GM18498 (cell line): ENCODE measurements around the gene FNDC4.
A peak's percentile ranks its signal among the peaks of the same experiment; 100 is the strongest.

Source experiments
- ATAC-seq: cut with Tn5 transposase; IDR thresholded peaks from one replicate; pipeline ENCODE4 v1.9.1; 2021; ENCODE audit warnings: mild to moderate bottlenecking, moderate library complexity; ENCODE audit not compliant: unreplicated experiment

The FNDC4 gene

GRCh38 chr2:27494284-27494943 is 586 bp downstream of the FNDC4 start:
- no peak for ATAC-seq

DNA sequence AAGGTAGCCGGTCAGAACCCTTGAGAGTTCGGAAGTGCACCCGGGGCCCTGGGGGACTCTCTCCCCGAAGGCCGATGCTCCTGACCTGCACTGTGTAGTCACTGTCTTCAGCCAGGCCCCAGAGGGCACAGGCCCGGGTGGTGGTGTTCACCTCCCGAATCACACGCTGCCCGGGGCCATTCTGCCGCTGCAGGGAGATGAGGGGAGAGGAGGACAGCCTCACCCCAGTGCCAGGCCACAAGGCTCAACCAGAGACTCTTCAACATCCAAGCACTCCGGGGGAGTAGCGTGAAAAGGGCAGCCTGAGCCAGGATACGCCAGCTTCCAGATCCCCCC is 1.1 kb downstream of the FNDC4 start:
- no peak for ATAC-seq

GRCh38 chr2:27492557-27492956 is 2.4 kb downstream of the FNDC4 start:
- ATAC-seq = no peak

DNA sequence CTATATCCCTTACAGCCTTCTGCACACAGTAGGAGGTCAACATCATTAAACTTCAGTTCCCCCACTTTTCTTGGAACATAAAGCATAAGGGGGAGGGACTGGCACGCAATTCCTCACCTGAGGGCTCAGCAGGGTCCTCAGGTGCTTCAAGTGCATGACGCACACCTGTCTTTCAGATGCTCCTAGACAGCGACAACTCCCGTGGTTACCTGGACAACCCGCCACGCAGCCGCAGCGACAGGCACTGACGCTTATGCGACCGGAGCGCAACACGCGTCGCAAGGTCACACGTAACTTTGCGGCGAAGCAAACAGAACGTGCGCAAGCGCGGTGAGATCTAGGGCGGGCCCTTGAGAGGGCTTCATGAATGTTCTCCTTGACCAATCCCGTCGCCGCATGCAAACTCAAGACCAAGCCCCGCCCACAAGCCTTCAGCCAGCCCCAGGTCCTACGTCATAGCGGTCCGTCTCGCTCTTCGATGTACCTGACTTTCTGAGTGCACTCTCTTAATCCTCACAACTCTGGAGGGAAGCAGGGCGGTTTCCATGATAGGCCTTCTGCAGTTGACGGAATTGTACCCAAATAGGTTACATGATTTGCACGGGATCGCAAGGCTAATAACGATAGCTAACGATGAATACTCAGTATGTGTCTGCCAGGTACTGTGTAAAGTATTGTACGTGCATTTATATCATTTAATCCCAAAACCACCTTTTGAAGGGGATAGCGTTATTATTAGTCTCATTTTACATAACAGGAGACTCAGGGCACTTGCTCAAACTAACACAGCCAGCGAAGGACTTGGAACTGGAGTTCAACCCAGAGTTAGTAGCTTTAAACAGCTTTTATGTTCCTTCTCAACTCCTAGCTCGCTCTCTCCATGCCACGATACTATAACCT is 5.3 kb downstream of the FNDC4 start, which contains the start of gene IFT172:
Gene IFT172, minus strand, starts transcription at position 246 of the 900 bp plus-strand sequence. Its CDS starts 90 bp downstream, at position 156.
- peak; percentile 96 for ATAC-seq

GRCh38 chr2:27489118-27489497 is 5.9 kb downstream of the FNDC4 start:
- peak; percentile 4 for ATAC-seq

DNA sequence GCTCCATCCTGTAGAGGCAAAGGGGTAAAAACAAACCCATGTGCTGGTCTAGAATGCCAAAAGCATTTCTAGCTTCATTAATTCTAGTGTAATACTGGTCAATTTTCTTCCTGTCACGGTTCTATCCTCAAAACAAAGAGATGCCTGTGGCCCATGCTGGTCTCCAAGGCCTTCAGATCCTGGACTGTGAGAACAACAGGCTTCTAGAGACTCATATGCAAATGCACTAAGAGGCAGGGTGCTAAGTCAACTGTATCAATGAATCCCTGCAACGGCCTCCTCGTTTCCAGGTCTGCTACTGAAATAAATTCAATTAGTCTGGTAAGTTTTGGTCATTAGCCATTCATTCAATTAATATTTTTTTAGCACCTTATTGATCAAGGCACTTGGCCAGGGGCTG is 9.5 kb downstream of the FNDC4 start:
- ATAC-seq = no peak

DNA sequence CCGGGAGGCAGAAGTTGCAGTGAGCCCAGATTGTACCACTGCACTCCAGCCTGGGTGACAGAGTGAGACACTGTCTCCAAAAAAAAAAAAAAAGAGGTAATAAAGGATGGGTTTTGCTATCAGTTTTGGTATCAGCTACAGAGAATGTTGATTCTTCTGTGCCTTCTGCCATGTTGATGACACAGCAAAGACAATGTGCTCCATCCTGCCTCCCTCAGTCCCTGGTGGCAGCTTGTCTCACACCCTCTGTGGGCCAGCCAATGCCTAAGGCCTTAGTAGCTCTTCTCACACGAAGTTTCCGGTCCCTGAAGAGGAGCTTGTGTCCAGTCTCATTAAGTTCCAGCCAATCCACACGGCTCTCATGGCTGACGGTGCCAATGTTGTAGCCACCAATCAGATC is 23.0 kb downstream of the FNDC4 start:
- no peak for ATAC-seq

DNA sequence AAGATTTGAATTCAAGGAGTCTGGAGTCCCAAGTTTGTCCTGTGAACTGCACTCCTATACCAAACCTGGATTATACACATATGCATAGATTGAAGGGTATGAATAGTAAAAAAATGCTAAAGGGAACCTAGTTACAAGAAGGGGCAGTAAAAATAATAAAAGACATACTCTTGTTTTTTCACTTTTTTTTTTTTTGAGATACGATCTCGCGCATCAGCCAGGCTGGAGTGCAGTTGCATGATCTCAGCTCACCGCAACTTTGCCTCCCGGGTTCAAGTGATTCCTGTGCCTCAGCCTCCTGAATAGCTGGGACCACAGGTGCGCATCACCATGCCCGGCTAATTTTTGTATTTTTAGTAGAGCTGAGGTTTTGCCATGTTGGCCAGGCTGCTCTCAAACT is 30.6 kb downstream of the FNDC4 start:
- ATAC-seq = no peak

DNA sequence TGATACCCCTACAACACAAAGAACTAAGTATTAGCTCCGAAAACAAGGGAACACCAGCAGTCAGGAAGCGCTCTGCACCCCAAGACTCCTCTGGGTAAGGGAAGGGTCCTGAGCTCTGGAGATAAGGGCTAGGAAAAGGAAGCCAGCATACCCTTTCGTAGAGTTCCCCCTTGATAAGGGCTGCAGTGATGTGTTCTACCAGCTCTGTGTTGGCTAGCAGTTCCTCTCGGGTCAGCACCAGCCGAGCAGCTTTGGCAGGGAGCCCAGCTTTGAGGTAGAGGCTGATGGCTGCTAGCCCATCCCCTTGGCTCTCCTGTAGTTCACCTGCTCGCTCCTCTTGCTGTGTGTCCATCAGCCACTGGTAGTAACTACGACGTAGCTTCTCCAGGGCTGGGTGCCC is 33.9 kb downstream of the FNDC4 start:
- no peak for ATAC-seq

- ATAC-seq = no peak
These were observed 41.0 kb downstream of the FNDC4 start for GRCh38 chr2:27453968-27454367.

DNA sequence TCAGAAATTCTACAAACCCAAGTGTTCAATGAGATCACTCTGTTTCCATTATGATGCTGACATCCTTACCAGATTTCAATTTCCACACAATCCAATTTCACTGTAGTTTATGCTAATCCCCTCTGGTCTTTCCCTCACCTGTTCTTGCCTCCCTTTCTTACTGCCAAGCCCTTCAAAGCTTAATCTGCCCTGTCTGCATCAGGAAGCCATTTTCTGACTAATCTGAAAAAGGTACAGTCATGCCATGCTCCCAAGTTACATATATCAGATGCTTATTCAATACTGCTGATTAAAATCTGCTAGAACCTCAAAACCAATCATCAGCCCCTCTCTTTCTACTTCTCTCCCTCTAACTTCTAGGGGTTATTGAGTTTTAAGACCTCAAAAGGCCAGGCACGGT is 43.9 kb downstream of the FNDC4 start:
- ATAC-seq = no peak

GRCh38 chr2:27448381-27448780 is 46.6 kb downstream of the FNDC4 start:
- ATAC-seq = no peak

GRCh38 chr2:27446057-27446456 is 48.9 kb downstream of the FNDC4 start:
- ATAC-seq = no peak

DNA sequence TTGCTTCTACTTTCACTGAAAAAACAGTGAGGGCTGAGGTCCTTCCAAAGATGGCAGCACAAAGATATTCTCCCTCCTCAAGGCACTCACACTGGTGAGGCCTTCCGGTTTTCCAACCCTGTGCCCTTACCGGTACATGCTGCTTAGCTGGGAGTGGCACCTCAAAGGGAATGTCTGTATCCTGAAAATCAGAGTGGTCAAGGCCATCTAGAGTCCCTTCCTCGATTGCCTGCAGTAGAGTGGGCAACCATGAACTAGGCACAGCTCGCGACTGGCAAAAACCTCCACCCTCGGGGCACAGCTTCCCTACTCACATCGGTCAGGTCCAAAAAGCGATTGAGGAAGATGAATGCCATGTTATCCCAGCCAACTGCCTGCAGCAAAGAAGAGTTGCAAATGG is 49.4 kb downstream of the FNDC4 start:
- ATAC-seq = no peak

DNA sequence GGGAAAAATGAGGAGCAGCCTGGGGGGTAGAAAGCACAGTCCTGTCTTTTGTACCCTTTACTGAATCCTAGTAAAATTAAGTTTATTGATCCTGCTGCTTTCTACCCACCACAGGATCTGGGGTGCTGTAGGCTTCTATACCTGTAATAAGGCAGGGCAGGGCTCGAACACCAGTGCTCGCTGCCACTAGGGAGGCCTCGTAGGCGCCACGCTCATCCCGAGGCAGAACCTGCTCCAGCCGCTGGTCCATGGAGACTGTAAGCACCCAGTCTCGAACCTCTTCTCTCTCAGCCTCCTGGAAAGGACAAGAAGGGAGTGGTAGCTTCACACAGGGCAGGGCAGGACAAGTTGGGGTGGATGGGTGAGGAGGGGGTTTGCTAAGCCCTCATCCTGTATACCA is 49.8 kb downstream of the FNDC4 start:
- no peak for ATAC-seq

DNA sequence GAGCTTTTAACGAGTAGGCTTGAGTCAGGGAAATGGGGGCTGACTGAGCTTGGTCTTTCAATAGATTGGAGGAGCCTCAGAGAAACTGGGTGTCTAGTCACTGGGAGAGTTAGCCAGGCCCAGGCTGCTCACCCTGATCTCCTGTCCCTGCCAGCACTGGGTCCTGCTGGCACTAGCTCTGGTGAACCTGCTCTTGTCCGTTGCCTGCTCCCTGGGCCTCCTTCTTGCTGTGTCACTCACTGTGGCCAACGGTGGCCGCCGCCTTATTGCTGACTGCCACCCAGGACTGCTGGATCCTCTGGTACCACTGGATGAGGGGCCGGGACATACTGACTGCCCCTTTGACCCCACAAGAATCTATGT is 52.1 kb downstream of the FNDC4 start:
- no peak for ATAC-seq

DNA sequence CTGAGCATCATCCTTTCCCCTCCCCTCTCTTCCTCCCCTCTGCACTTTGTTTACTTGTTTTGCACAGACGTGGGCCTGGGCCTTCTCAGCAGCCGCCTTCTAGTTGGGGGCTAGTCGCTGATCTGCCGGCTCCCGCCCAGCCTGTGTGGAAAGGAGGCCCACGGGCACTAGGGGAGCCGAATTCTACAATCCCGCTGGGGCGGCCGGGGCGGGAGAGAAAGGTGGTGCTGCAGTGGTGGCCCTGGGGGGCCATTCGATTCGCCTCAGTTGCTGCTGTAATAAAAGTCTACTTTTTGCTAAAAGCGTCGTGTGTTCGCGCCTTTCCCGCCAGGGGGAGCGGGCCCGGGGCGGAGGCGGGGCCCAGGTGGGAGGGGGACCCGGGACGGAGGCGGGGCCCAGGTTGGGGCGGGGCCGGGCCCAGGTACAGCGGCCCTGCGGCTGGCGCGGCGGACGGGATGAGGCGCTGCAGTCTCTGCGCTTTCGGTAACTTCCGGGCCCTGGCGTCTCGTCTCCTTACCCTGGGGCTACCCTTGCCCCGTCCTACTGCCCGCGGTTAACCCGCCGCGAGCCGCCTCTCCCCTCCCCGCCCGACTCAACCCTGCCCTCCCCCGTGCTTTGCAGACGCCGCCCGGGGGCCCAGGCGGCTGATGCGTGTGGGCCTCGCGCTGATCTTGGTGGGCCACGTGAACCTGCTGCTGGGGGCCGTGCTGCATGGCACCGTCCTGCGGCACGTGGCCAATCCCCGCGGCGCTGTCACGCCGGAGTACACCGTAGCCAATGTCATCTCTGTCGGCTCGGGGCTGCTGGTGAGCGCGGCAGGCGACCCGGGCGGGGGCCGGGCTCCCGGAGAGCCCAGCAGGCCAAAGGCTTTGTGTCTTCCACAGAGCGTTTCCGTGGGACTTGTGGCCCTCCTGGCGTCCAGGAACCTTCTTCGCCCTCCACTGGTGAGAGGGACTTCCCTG is 52.8 kb downstream of the FNDC4 start, which contains the start of gene KRTCAP3:
Gene KRTCAP3, plus strand, starts transcription at position 424 of the 962 bp plus-strand sequence. Its CDS starts 32 bp downstream, at position 456.
- no peak for ATAC-seq
